ENCODE data around the gene CDK14.

DNA sequence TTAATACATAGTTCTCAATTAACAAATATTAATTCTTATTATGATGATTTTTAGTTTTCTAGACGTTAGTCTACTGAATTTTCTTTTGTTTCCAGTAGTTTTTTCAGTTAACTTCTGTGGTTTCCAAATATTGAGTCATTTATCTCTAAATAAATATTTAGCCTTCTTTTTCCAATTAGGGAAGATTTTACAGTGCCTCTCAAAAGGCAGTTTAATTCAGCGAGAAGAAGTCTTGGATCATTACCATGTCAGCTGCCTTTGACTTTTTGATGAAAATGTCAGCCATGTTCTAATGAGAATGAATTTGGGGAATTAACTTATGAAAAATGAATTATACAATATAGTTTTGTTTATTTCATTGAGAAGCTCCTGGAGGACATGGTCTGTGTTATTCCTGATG is 90.0 kb downstream of the CDK14 start:
- TF ChIP-seq, protein P1, sequence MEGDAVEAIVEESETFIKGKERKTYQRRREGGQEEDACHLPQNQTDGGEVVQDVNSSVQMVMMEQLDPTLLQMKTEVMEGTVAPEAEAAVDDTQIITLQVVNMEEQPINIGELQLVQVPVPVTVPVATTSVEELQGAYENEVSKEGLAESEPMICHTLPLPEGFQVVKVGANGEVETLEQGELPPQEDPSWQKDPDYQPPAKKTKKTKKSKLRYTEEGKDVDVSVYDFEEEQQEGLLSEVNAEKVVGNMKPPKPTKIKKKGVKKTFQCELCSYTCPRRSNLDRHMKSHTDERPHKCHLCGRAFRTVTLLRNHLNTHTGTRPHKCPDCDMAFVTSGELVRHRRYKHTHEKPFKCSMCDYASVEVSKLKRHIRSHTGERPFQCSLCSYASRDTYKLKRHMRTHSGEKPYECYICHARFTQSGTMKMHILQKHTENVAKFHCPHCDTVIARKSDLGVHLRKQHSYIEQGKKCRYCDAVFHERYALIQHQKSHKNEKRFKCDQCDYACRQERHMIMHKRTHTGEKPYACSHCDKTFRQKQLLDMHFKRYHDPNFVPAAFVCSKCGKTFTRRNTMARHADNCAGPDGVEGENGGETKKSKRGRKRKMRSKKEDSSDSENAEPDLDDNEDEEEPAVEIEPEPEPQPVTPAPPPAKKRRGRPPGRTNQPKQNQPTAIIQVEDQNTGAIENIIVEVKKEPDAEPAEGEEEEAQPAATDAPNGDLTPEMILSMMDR (conservative IDR thresholded peaks at IDR 0.05), result no peak
- no peak for TF ChIP-seq EZH2 (IDR thresholded peaks at IDR 0.05; ENCODE audit: low read depth)
